ENCODE results near the gene GNG2.

DNA sequence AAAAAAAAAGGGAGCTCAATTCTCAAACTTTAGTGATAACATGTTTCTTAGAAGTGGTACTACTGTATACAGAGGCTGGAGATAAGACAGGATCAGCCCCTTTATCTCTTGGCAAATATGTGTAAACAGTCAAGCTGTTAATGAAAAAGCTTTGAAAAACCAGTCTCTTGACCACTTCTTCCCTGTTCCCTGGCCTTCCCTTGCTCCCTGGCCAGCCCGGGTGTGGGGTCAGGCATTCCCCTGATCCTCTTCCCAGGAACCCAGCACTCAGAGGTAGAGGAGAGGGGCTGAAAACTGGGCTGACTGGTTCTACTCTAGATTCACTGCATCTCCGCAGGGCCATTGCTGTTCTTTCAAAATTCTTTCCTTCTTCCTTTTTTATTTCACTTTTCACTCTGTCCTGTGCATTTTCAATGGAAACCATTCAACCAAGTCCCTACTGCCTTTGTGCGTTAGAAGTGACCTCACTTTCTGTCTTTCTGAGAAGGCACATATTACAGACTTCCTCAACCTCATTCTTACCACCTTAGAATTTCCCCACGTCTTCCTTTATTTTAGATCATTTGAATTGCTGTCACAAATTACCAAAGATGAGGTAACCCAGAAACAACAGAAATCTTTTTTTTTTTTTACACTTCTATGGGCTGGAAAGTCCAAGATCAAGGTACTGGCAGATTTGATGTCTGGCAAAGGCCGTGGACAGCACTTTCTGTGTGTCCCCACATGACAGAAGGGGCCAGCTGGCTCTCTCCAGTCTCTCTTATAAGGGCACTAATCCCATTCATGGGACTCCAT lies 5.7 kb downstream of the GNG2 start:
- TF ChIP-seq, protein P1, sequence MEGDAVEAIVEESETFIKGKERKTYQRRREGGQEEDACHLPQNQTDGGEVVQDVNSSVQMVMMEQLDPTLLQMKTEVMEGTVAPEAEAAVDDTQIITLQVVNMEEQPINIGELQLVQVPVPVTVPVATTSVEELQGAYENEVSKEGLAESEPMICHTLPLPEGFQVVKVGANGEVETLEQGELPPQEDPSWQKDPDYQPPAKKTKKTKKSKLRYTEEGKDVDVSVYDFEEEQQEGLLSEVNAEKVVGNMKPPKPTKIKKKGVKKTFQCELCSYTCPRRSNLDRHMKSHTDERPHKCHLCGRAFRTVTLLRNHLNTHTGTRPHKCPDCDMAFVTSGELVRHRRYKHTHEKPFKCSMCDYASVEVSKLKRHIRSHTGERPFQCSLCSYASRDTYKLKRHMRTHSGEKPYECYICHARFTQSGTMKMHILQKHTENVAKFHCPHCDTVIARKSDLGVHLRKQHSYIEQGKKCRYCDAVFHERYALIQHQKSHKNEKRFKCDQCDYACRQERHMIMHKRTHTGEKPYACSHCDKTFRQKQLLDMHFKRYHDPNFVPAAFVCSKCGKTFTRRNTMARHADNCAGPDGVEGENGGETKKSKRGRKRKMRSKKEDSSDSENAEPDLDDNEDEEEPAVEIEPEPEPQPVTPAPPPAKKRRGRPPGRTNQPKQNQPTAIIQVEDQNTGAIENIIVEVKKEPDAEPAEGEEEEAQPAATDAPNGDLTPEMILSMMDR (IDR thresholded peaks at IDR 0.05; ENCODE audit: low read length) = no peak
- TF ChIP-seq EZH2 (optimal IDR thresholded peaks at IDR 0.05; ENCODE audit: low read depth, low read length) = no peak

Measured in MM.1S (cell line).